Activated gamma-delta T cell (primary cell): ENCODE data around the gene SNAI3.
A peak's percentile ranks its signal among the peaks of the same experiment; 100 is the strongest.
"Not testable (repeated sequence)": the region's sequence is repeated elsewhere in the genome, so short reads cannot be mapped to it uniquely, and the experiment has no call there.

Experiments
- DNase-seq: peaks from one replicate; lab custom pipeline; 2025; lab: John Stamatoyannopoulos, UW

SNAI3 gene

GRCh38 chr16:88669980-88670379 lies 16.3 kb downstream of the SNAI3 start:
- DNase-seq, result no peak

GRCh38 chr16:88669493-88669892 lies 16.8 kb downstream of the SNAI3 start:
- DNase-seq, result not testable (repeated sequence)

DNA sequence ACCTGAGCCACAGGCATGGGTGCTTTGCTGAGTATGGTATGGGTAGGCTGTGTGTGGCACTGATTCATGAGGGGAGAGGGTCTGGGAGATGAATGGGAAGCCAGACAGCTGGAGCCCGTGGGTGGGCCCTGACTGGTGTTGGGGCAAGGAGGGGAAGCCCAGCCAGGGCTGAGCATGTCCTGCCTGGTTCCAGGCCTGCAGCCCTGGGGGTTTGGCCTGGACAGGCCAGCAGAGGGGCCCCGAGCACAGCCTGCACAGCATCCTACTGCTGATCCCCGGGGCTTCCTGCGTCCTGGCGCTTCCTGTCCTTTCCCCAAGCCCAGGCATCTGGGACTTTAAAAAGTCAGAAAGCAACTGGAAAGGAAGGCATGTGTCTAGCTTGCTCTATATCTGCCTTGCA lies 18.8 kb downstream of the SNAI3 start:
- DNase-seq, result no peak

DNA sequence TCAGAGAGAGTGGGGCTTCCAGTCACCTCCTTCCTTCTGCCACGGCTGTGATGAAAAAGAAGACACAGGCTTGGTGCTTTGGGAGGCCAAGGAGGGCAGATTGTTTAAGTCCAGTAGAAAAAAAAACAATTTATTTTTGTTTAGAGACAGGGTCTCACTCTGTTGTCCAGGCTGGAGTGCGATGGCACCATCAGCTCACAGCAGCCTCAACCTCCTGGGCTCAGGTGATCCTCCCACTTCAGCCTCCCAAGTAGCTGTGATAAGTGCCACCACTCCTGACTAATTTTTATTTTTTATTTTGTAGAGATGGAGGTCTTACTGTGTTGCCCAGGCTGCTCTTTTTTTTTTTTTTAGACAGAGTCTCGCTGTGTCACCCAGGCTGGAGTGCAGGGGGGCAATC lies 20.7 kb downstream of the SNAI3 start:
- no peak for DNase-seq

GRCh38 chr16:88665148-88665547 lies 21.2 kb downstream of the SNAI3 start:
- DNase-seq, result no peak

GRCh38 chr16:88662843-88663606 lies 23.3 kb downstream of the SNAI3 start, which contains the start of gene MVD:
Gene MVD, minus strand, starts transcription at chr16:88663091. Its CDS starts 11 bp downstream, at chr16:88663080.
- peak; percentile 96 for DNase-seq

GRCh38 chr16:88662222-88662842 lies 24.0 kb downstream of the SNAI3 start:
- DNase-seq, result no peak

GRCh38 chr16:88661468-88661867 lies 24.8 kb downstream of the SNAI3 start:
- no peak for DNase-seq

GRCh38 chr16:88659160-88659559 lies 27.1 kb downstream of the SNAI3 start:
- no peak for DNase-seq

DNA sequence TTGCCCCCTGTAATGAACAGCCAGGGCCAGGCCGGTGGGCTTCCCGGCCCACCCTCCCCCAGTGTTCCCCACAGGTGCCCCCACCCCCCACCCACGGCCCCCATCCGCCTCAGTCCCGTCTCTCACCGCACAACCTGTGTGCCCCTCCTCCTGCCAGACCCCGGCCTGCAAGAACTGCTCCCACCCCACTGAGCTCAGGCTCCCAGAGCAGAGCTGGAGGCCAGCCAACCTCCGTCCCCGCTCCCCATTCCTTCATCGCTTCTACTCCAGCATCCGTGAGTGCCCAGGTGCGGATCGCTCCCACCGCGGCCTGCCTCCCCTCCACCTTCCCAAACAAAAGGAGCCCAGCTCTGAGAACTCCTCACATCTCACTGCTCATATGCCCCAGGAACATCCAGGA lies 27.6 kb downstream of the SNAI3 start:
- no peak for DNase-seq

- DNase-seq, result no peak
Observed at GRCh38 chr16:88657371-88657770, 28.9 kb downstream of the SNAI3 start.

DNA sequence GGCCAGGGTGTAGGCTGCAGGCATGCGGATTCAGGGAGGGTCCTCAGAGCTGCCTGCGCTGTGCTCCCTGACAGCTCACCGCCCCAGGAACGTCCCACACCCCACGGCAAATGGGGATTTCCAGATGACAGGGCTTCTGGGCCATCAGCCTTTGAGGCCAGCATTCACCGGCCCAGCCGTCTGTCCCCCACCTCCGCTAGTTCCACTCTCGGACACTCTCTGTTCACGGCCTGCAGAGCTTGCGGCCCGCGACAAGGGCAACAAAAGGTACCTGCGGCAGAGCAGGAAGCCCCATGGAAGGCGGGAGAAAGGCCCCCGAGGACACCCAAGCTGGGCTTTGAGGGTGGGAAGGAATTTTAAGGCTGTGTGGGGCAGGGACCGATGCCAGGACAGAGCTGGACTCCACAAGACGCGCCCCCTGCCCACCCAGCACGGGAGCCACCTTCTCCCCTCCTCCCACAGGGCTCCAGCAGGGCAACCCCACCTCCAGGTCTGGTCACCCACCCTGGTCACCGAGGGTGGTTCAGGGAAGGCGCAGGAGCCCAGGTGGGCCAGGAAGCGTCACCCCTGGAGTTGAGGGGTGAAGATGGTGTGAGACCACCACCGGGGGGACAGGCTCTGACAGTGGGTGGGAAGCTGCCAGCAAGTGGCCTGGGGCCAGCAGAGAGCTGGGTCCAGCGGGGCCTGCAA lies 29.9 kb downstream of the SNAI3 start:
- DNase-seq, result no peak

DNA sequence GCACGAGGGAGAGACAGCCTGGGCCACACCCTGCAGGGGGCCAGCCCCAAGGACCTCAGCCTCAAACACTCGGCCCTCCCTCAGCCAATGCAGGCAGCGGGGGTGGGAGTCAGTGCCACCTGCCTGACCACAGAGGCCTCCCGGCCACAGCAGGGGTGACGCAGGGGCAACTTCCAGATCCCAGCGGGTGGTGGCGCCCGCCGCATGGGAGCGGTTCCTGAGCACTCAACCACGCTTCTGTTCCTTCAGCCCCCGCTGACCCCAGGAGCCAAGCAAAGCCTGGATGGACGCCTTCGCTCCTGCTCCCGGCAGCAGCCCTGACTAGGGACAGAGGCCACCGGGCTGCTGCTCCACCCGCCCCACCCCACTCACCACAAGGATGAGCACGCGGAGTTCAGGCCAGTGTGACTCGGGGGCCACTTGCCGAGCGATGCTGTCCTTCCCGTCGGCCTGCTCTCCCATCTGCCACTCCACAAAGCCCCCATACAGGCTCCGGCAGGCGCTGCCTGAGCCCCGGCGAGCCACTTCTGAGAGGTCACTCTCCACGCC lies 30.5 kb downstream of the SNAI3 start:
- DNase-seq, result no peak

GRCh38 chr16:88655053-88655732 lies 31.1 kb downstream of the SNAI3 start:
- no peak for DNase-seq

DNA sequence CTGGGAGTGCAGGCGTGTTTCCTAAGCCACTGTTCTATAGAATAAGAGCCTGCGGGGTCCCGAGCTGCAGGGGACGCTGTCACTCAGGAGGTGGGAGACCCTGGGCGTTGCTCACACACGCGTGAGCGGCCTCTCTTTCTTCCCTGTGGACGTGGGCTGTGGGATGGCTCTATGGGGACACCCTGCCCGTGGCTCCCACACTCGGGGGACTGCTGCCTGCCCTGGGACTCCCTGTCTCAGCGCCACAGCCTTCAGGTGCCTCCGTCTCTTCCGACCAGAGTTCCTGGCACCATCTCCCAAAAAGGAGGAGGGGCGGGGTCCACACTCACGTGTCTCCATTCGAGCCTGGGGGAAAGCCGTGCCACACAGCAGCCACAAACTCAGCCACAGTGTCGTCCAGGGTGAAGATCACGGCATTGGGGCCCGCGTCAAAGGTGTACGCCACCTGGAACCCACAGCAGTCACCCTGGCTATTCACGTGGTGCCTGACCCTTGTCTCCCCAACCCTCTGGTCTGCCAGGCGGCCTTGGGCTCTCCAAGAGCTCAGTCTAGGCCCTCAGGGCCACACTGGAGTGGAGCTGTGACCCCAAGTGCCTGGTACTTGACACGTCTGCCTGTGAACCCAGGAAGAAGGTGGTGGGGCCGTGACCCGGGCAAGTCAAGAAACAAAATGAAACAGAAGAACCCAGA lies 31.8 kb downstream of the SNAI3 start:
- no peak for DNase-seq

DNA sequence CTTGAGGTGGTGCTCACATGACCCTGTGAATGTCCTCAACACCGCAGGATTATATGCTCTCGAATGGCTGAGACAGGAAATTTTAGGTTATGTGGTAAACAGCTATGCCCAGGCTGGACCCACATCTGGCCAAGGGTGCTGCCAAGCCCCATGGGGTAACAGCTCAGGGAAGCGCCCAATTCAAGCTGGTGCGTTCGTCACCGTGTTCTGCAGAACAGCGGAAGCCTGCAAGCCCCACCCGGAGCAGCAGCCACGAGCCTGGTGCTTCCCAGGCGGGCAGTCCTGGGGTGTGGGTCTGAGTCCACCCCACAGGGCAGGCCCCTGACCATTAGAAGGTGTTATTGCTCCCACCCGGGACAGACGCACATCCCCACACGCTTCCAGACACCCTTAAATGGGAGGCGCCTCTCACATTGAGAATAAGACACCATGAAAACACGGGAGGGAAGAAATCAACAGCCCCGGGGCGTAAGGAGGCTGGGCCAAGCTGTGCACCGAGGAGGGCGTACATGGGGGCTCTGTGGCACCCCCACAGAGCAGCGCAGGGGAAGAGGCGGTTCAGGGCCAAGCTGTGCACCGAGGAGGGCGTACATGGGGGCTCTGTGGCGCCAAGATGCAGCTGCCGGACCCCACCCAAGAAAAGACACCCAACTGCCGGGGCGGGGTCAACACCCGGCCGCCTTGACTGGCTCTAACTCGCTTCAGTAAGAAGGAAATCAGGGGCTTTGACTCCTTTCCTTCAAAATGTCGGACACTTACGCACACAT lies 32.5 kb downstream of the SNAI3 start:
- no peak for DNase-seq

- no peak for DNase-seq
Observed at GRCh38 chr16:88653101-88653500, 33.2 kb downstream of the SNAI3 start.

GRCh38 chr16:88652762-88653063 lies 33.6 kb downstream of the SNAI3 start:
- DNase-seq, result no peak

DNA sequence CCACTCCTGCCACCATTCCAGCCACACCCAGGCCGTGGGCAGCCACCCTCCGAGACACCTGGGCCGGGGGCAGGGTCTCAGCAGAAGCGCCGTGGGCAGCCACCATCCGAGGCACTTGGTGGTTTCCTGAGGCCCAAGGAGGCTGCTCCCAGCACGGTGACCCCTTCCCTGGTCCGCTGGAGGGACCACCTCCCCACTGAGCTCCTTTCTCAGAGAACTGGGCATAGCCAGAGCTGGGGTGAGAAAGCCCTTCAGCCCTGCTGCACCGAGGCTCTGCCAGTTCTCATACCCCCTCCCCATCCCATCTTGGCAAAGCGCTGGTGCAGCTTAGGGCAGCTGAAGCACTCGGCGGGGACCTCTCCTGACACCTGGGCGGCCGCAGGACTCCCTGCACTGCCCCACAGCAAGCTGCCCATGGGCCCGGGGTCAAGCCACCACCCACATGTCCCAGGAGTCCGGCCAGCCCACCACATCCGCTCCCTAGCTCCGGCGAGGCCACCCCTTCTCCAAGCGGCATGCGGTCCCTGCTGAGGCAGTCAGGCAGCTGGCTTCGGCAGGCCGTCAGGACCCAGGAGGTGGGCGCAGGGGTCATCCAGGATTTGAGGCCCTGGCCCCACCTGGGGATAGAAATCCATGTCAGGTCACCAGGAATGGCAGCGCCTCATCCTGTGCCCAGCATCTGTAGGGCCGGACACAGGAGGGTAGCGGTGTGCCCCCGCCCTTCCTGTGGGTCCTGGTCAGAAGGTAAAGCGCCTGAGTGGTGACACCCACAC lies 34.1 kb downstream of the SNAI3 start:
- no peak for DNase-seq
